ENCODE data around the gene HLCS.

Gene HLCS

GRCh38 chr21:36759348-36760083 lies 207.0 kb downstream of the HLCS start:
- no peak overlapping the region for H2AFZ ChIP-seq (ENCODE audit: low read length)
- H3K27ac ChIP-seq (ENCODE audit: low read length): no peak overlapping the region
- no peak for DNase-seq
- no peaks in the 10 kb centered on the region for H3K4me1 ChIP-seq (ENCODE audit: low read length)
- no peaks in the 10 kb centered on the region for H3K9me3 ChIP-seq (replicated peaks; ENCODE audit: insufficient read depth, low read length)
- no peak overlapping the region for H3K4me2 ChIP-seq (ENCODE audit: low read depth, low read length)
- H3K79me2 ChIP-seq (ENCODE audit: low read length): no peaks in the 10 kb centered on the region
- H3F3A ChIP-seq (ENCODE audit: insufficient read depth, low read length): no peaks in the 10 kb centered on the region
- H3K36me3 ChIP-seq (replicated peaks; ENCODE audit: insufficient read depth, low read length): no peaks in the 10 kb centered on the region
- no peaks in the 10 kb centered on the region for H4K20me1 ChIP-seq (ENCODE audit: insufficient read depth, low read length)
- H3K9ac ChIP-seq (ENCODE audit: low read length): no peak overlapping the region
- TF ChIP-seq EZH2 (optimal IDR thresholded peaks at IDR 0.05; ENCODE audit: low read depth, low read length) (no peak), EZH2phosphoT487 (IDR thresholded peaks at IDR 0.05; ENCODE audit: low read length) (no peak)
- no peaks in the 10 kb centered on the region for H3K9me2 ChIP-seq (replicated peaks; ENCODE audit: insufficient read depth, low read length)
- H3K4me3 ChIP-seq (ENCODE audit: low read length): no peak overlapping the region
- no peaks in the 10 kb centered on the region for H3K27me3 ChIP-seq (replicated peaks; ENCODE audit: insufficient read depth, low read length)

GRCh38 chr21:36757196-36757595 lies 209.3 kb downstream of the HLCS start:
- Histone ChIP-seq H3K9me2 (replicated peaks; ENCODE audit: insufficient read depth, low read length) (no peaks in the 10 kb centered on the region), H3F3A (ENCODE audit: insufficient read depth, low read length) (no peaks in the 10 kb centered on the region), H4K20me1 (ENCODE audit: insufficient read depth, low read length) (no peaks in the 10 kb centered on the region), H3K79me2 (ENCODE audit: low read length) (no peaks in the 10 kb centered on the region), H3K4me3 (ENCODE audit: low read length) (no peak overlapping the region), H3K4me2 (ENCODE audit: low read depth, low read length) (no peak overlapping the region), H3K9me3 (replicated peaks; ENCODE audit: insufficient read depth, low read length) (no peaks in the 10 kb centered on the region), H3K27me3 (replicated peaks; ENCODE audit: insufficient read depth, low read length) (no peaks in the 10 kb centered on the region), H3K4me1 (ENCODE audit: low read length) (no peaks in the 10 kb centered on the region), H3K27ac (ENCODE audit: low read length) (no peak overlapping the region), H3K9ac (ENCODE audit: low read length) (no peak overlapping the region), H3K36me3 (replicated peaks; ENCODE audit: insufficient read depth, low read length) (no peaks in the 10 kb centered on the region), H2AFZ (ENCODE audit: low read length) (no peak overlapping the region)
- DNase-seq: no peak
- TF ChIP-seq CTCF (IDR thresholded peaks at IDR 0.05; ENCODE audit: low read length) (no peak), EZH2phosphoT487 (IDR thresholded peaks at IDR 0.05; ENCODE audit: low read length) (no peak), EZH2 (optimal IDR thresholded peaks at IDR 0.05; ENCODE audit: low read depth, low read length) (no peak)

- no peaks in the 10 kb centered on the region for H3K4me1 ChIP-seq (ENCODE audit: low read length)
- no peak overlapping the region for H3K4me3 ChIP-seq (ENCODE audit: low read length)
- no peaks in the 10 kb centered on the region for H3K9me3 ChIP-seq (replicated peaks; ENCODE audit: insufficient read depth, low read length)
- DNase-seq: no peak
- no peaks in the 10 kb centered on the region for H3K79me2 ChIP-seq (ENCODE audit: low read length)
- H3K4me2 ChIP-seq (ENCODE audit: low read depth, low read length): no peak overlapping the region
- H3K27me3 ChIP-seq (replicated peaks; ENCODE audit: insufficient read depth, low read length): no peaks in the 10 kb centered on the region
- H3F3A ChIP-seq (ENCODE audit: insufficient read depth, low read length): no peaks in the 10 kb centered on the region
- TF ChIP-seq EZH2 (optimal IDR thresholded peaks at IDR 0.05; ENCODE audit: low read depth, low read length) (no peak), EZH2phosphoT487 (IDR thresholded peaks at IDR 0.05; ENCODE audit: low read length) (no peak), CTCF (IDR thresholded peaks at IDR 0.05; ENCODE audit: low read length) (no peak)
- no peak overlapping the region for H2AFZ ChIP-seq (ENCODE audit: low read length)
- no peak overlapping the region for H3K27ac ChIP-seq (ENCODE audit: low read length)
- H3K36me3 ChIP-seq (replicated peaks; ENCODE audit: insufficient read depth, low read length): no peaks in the 10 kb centered on the region
- no peaks in the 10 kb centered on the region for H3K9me2 ChIP-seq (replicated peaks; ENCODE audit: insufficient read depth, low read length)
- no peaks in the 10 kb centered on the region for H4K20me1 ChIP-seq (ENCODE audit: insufficient read depth, low read length)
- no peak overlapping the region for H3K9ac ChIP-seq (ENCODE audit: low read length)
Measured at GRCh38 chr21:36756527-36756926, 209.9 kb downstream of the HLCS start.

- no peaks in the 10 kb centered on the region for H3K4me1 ChIP-seq (ENCODE audit: low read length)
- H3K4me2 ChIP-seq (ENCODE audit: low read depth, low read length): no peak overlapping the region
- DNase-seq: no peak
- H4K20me1 ChIP-seq (ENCODE audit: insufficient read depth, low read length): no peaks in the 10 kb centered on the region
- no peaks in the 10 kb centered on the region for H3K36me3 ChIP-seq (replicated peaks; ENCODE audit: insufficient read depth, low read length)
- H3K9me2 ChIP-seq (replicated peaks; ENCODE audit: insufficient read depth, low read length): no peaks in the 10 kb centered on the region
- TF ChIP-seq EZH2 (optimal IDR thresholded peaks at IDR 0.05; ENCODE audit: low read depth, low read length) (no peak), CTCF (IDR thresholded peaks at IDR 0.05; ENCODE audit: low read length) (no peak), EZH2phosphoT487 (IDR thresholded peaks at IDR 0.05; ENCODE audit: low read length) (no peak)
- no peak overlapping the region for H3K9ac ChIP-seq (ENCODE audit: low read length)
- H3K27ac ChIP-seq (ENCODE audit: low read length): no peak overlapping the region
- no peaks in the 10 kb centered on the region for H3F3A ChIP-seq (ENCODE audit: insufficient read depth, low read length)
- H3K4me3 ChIP-seq (ENCODE audit: low read length): no peak overlapping the region
- H2AFZ ChIP-seq (ENCODE audit: low read length): no peak overlapping the region
- H3K79me2 ChIP-seq (ENCODE audit: low read length): no peaks in the 10 kb centered on the region
- H3K27me3 ChIP-seq (replicated peaks; ENCODE audit: insufficient read depth, low read length): no peaks in the 10 kb centered on the region
- no peaks in the 10 kb centered on the region for H3K9me3 ChIP-seq (replicated peaks; ENCODE audit: insufficient read depth, low read length)
Measured at GRCh38 chr21:36754241-36754898, 212.1 kb downstream of the HLCS start.
